HCT116 (cell line): ENCODE results near the gene ZNF836. TPM values are rescaled to one million over a fixed set of nuclear protein-coding genes. Genes with fewer than 3 reads are reported as not detected.

Experiments used
- ATAC-seq: fragments of 200-7000 bp; cut with Tn5 transposase; 2 replicates; pipeline ENCODE4 v1.9.1; 2020; ENCODE audit warnings: mild to moderate bottlenecking, moderate library complexity
- BruUV-seq: library from RNA; stranded (reverse); fragments of 400-500 nt; replicated peaks from 2 replicates; lab custom pipeline; 2021; lab: Mats Ljungman, UMichigan
- CTCF ChIA-PET: fragments of 300-600 bp; sonication (Branson Sonifier 250); formaldehyde crosslinking; loops from one replicate; lab custom pipeline; 2021; ENCODE audit warnings: antibody characterized with exemption; lab: Charles Lee
- POLR2A ChIA-PET: fragments of 300-600, 350-600 bp; sonication (Branson Sonifier 250); formaldehyde crosslinking; loops from one replicate; lab custom pipeline; 2021; ENCODE audit warnings: antibody characterized with exemption; lab: Charles Lee
- RAD21 ChIA-PET, 2 experiments: fragments of 300-600 bp; sonication (Branson Sonifier 250); formaldehyde crosslinking; loops; one replicate each; lab custom pipeline; 2023; ENCODE audit warnings: low total read pairs in 2 of 2; ENCODE audit not compliant: uncharacterized antibody in 2 of 2, unreplicated experiment in 2 of 2, low non-redundant PET in 1 of 2; lab: Charles Lee
- DNase-seq: peaks from one replicate; pipeline ENCODE4 v3.0.0-alpha.2; 2010; ENCODE audit warnings: low read depth, low spot score
- H2AFZ ChIP-seq: fragments of 200-600 bp; shearing (Covaris generic), sonication (generic); 2 replicates; pipeline ENCODE4 v1.6.1; 2017; ENCODE audit warnings: low read depth, mixed run types, mixed read lengths, antibody characterized with exemption, low read length; ENCODE audit not compliant: poor library complexity, severe bottlenecking
- H3K27ac ChIP-seq: 2 replicates; pipeline ENCODE4 v1.5.1; 2012; ENCODE audit warnings: low read depth, low read length
- H3K27me3 ChIP-seq: fragments of 200-600 bp; sonication (generic); 2 replicates; pipeline ENCODE4 v1.6.1; 2016; ENCODE audit warnings: mixed run types, low read length, mixed read lengths; ENCODE audit not compliant: insufficient read depth
- H3K36me3 ChIP-seq, 2 experiments: fragments of 200-500 bp in 1 of 2; fragments of 200-600 bp in 1 of 2; sonication (Bioruptor generic) in 1 of 2; sonication (generic) in 1 of 2; 2 replicates each; pipeline versions ENCODE4 v1.5.1 to v1.6.1; 2014 to 2016; ENCODE audit warnings: low read length in 2 of 2, inconsistent platforms in 1 of 2, mixed read lengths in 1 of 2, mixed run types in 1 of 2; ENCODE audit not compliant: insufficient read depth in 2 of 2, control insufficient read depth in 1 of 2
- H3K4me1 ChIP-seq, 2 experiments: fragments of 200-600 bp in 1 of 2; sonication (generic) in 1 of 2; 2 replicates each; pipeline versions ENCODE4 v1.5.1 to v1.6.1; 2012 to 2017; ENCODE audit warnings: low read length in 2 of 2, inconsistent platforms in 1 of 2, mild to moderate bottlenecking in 1 of 2, mixed read lengths in 1 of 2, mixed run types in 1 of 2, moderate library complexity in 1 of 2; ENCODE audit not compliant: insufficient read depth in 2 of 2, control insufficient read depth in 1 of 2
- H3K4me2 ChIP-seq: fragments of 200-600 bp; sonication (generic); 2 replicates; pipeline ENCODE4 v1.6.1; 2017; ENCODE audit warnings: mixed run types, low read length, mixed read lengths
- H3K4me3 ChIP-seq, 2 experiments: fragments of 200-600 bp in 1 of 2; sonication (generic) in 1 of 2; replicated peaks in 1 of 2; 2 replicates each; pipeline ENCODE4 v1.5.1; 2011 to 2016; ENCODE audit warnings: low read length in 2 of 2, control low read depth in 1 of 2, low read depth in 1 of 2, mild to moderate bottlenecking in 1 of 2, mixed read lengths in 1 of 2, mixed run types in 1 of 2
- H3K79me2 ChIP-seq: fragments of 200-600 bp; sonication (generic); 2 replicates; pipeline ENCODE4 v1.6.1; 2017; ENCODE audit warnings: mild to moderate bottlenecking, mixed run types, low read length, moderate library complexity, mixed read lengths; ENCODE audit not compliant: insufficient read depth
- H3K9ac ChIP-seq: fragments of 200-600 bp; sonication (generic); 2 replicates; pipeline ENCODE4 v1.6.1; 2016; ENCODE audit warnings: low read length, mixed read lengths
- H3K9me2 ChIP-seq: fragments of 200-600 bp; sonication (generic), shearing (Covaris generic); 2 replicates; pipeline ENCODE4 v1.6.1; 2017; ENCODE audit warnings: mixed run types, mild to moderate bottlenecking, moderate library complexity; ENCODE audit not compliant: insufficient read depth
- H3K9me3 ChIP-seq, 2 experiments: fragments of 200-500 bp in 1 of 2; fragments of 200-600 bp in 1 of 2; sonication (Bioruptor generic) in 1 of 2; sonication (generic) in 1 of 2; 2 replicates each; pipeline ENCODE4 v1.6.1; 2014 to 2017; ENCODE audit warnings: low read length in 2 of 2, mixed read lengths in 2 of 2, inconsistent platforms in 1 of 2, low read depth in 1 of 2, mild to moderate bottlenecking in 1 of 2, mixed run types in 1 of 2, moderate library complexity in 1 of 2; ENCODE audit not compliant: control insufficient read depth in 1 of 2, insufficient read depth in 1 of 2
- H4K20me1 ChIP-seq: fragments of 200-600 bp; sonication (generic), shearing (Covaris generic); 2 replicates; pipeline ENCODE4 v1.6.1; 2017; ENCODE audit warnings: mixed run types, mild to moderate bottlenecking, moderate library complexity; ENCODE audit not compliant: insufficient read depth
- CBX3 ChIP-seq: IDR thresholded peaks from 2 replicates; pipeline ENCODE4 v1.6.1; 2012; ENCODE audit warnings: low read depth
- CEBPB ChIP-seq: IDR thresholded peaks from 2 replicates; pipeline ENCODE4 v1.6.1; 2012; ENCODE audit warnings: low read depth
- ELF1 ChIP-seq: IDR thresholded peaks from 2 replicates; pipeline ENCODE4 v1.6.1; 2012; ENCODE audit warnings: low read depth, borderline replicate concordance
- EZH2 ChIP-seq: fragments of 200-600 bp; sonication (generic); IDR thresholded peaks from 2 replicates; pipeline ENCODE4 v1.6.1; 2017; ENCODE audit warnings: antibody characterized with exemption, mixed run types
- FOSL1 ChIP-seq: IDR thresholded peaks from 2 replicates; pipeline ENCODE4 v1.6.1; 2012; ENCODE audit warnings: low read depth
- JUND ChIP-seq: IDR thresholded peaks from 2 replicates; pipeline ENCODE4 v1.6.1; 2012
- POLR2A ChIP-seq: IDR thresholded peaks from 2 replicates; pipeline ENCODE4 v1.7.0; 2011; ENCODE audit warnings: borderline replicate concordance; ENCODE audit not compliant: insufficient read depth, insufficient read length; ENCODE audit errors: extremely low read depth
- RAD21 ChIP-seq: IDR thresholded peaks from 2 replicates; pipeline ENCODE4 v1.6.1; 2012; ENCODE audit warnings: low read depth, mild to moderate bottlenecking
- REST ChIP-seq: IDR thresholded peaks from 2 replicates; pipeline ENCODE4 v1.6.1; 2012; ENCODE audit warnings: low read depth
- SIN3A ChIP-seq: IDR thresholded peaks from 2 replicates; pipeline ENCODE4 v1.6.1; 2012; ENCODE audit warnings: low read depth
- SP1 ChIP-seq: IDR thresholded peaks from 2 replicates; pipeline ENCODE4 v1.6.1; 2012; ENCODE audit warnings: low read depth
- TCF7L2 ChIP-seq: IDR thresholded peaks from 2 replicates; pipeline ENCODE4 v1.7.0; 2011; ENCODE audit warnings: borderline replicate concordance, inconsistent platforms; ENCODE audit not compliant: insufficient read depth, insufficient read length; ENCODE audit errors: extremely low read depth
- YY1 ChIP-seq: IDR thresholded peaks from 2 replicates; pipeline ENCODE4 v1.6.1; 2011; ENCODE audit warnings: low read length, low read depth, moderate library complexity, mild to moderate bottlenecking; ENCODE audit not compliant: insufficient replicate concordance; ENCODE audit errors: extremely low read depth
- ZBTB33 ChIP-seq: IDR thresholded peaks from 2 replicates; pipeline ENCODE4 v1.6.1; 2011; ENCODE audit warnings: mild to moderate bottlenecking, low read length, moderate library complexity; ENCODE audit not compliant: insufficient replicate concordance; ENCODE audit errors: extremely low read depth
- ZFX ChIP-seq: fragments of 450-650 bp; IDR thresholded peaks from 2 replicates; pipeline ENCODE4 v1.6.1; 2017
- ZNF274 ChIP-seq: fragments of 200-500 bp; sonication (Bioruptor generic); IDR thresholded peaks from 2 replicates; pipeline ENCODE4 v1.6.1; 2014; ENCODE audit warnings: mild to moderate bottlenecking, low read depth, low read length, inconsistent platforms
- intact Hi-C: fragments of 100-400 bp; cut with micrococcal nuclease; formaldehyde crosslinking; loops from 2 replicates; pipeline ENCODE4 v1.10.0; 2022
- total RNA-seq: library from RNA; stranded (reverse); gene quantifications from one replicate; pipeline ENCODE4 v1.2.1, GENCODE V29; 2021; ENCODE audit not compliant: unreplicated experiment
- TF ChIP-seq, protein P1 (sequence below): IDR thresholded peaks from 2 replicates; pipeline ENCODE4 v1.6.1; 2012

Gene ZNF836
- total RNA-seq, 1 experiment from 2014 or later = not detected

- Histone ChIP-seq H3K4me3 (no peak overlapping the region), H3K4me2 (no peak overlapping the region), H3K9me3 (peaks cover 36 to 69% of the 10 kb centered on the region in 2 experiments; a peak in 3 of 4 replicates), H3K36me3 (peaks cover 10 to 49% of the 10 kb centered on the region in 2 experiments), H3K79me2 (no peaks in the 10 kb centered on the region; the same call in 1 of the 2 replicates), H3K9ac (no peak overlapping the region), H3K9me2 (no peaks in the 10 kb centered on the region), H3K4me1 (no peaks in the 10 kb centered on the region), H4K20me1 (no peaks in the 10 kb centered on the region), H2AFZ (no peak overlapping the region), H3K27me3 (no peaks in the 10 kb centered on the region), H3K27ac (no peak overlapping the region)
- intact Hi-C loops = no loop called here
- ChIA-PET POLR2A (no interaction called here), CTCF (no interaction called here), RAD21 (no interaction called here)
- ATAC-seq (no peak), DNase-seq (no peak)
- no TSS peak for BruUV-seq
- TF ChIP-seq YY1 = no peak
- TF ChIP-seq ZFX = no peak
- TF ChIP-seq ZNF274 = no peak
- TF ChIP-seq SP1 = no peak
- TF ChIP-seq REST = no peak
- no peak for TF ChIP-seq TCF7L2
- no peak for TF ChIP-seq CBX3
- TF ChIP-seq POLR2A = no peak
- TF ChIP-seq CEBPB = no peak
- TF ChIP-seq RAD21 = no peak
- no peak for TF ChIP-seq EZH2
- TF ChIP-seq ELF1 = no peak
- TF ChIP-seq JUND = no peak
- TF ChIP-seq, protein P1, sequence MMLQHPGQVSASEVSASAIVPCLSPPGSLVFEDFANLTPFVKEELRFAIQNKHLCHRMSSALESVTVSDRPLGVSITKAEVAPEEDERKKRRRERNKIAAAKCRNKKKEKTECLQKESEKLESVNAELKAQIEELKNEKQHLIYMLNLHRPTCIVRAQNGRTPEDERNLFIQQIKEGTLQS = no peak
- TF ChIP-seq FOSL1 = no peak
- no peak for TF ChIP-seq SIN3A
- TF ChIP-seq ZBTB33 = no peak
Observed at GRCh38 chr19:52120286-52120685, 51.1 kb downstream of the ZNF836 start.
